HCT116 (cell line): ENCODE measurements around the gene HTRA3. TPM values are rescaled to one million over a fixed set of nuclear protein-coding genes. Genes with fewer than 3 reads are reported as not detected.

Experiments used
- ATAC-seq: fragments of 200-7000 bp; cut with Tn5 transposase; 2 replicates; pipeline ENCODE4 v1.9.1; 2020; ENCODE audit warnings: mild to moderate bottlenecking, moderate library complexity
- BruUV-seq: library from RNA; stranded (reverse); fragments of 400-500 nt; replicated peaks from 2 replicates; lab custom pipeline; 2021; lab: Mats Ljungman, UMichigan
- CTCF ChIA-PET: fragments of 300-600 bp; sonication (Branson Sonifier 250); formaldehyde crosslinking; loops from one replicate; lab custom pipeline; 2021; ENCODE audit warnings: antibody characterized with exemption; lab: Charles Lee
- POLR2A ChIA-PET: fragments of 300-600, 350-600 bp; sonication (Branson Sonifier 250); formaldehyde crosslinking; loops from one replicate; lab custom pipeline; 2021; ENCODE audit warnings: antibody characterized with exemption; lab: Charles Lee
- RAD21 ChIA-PET, 2 experiments: fragments of 300-600 bp; sonication (Branson Sonifier 250); formaldehyde crosslinking; loops; one replicate each; lab custom pipeline; 2023; ENCODE audit warnings: low total read pairs in 2 of 2; ENCODE audit not compliant: uncharacterized antibody in 2 of 2, unreplicated experiment in 2 of 2, low non-redundant PET in 1 of 2; lab: Charles Lee
- DNase-seq: peaks from one replicate; pipeline ENCODE4 v3.0.0-alpha.2; 2010; ENCODE audit warnings: low read depth, low spot score
- H2AFZ ChIP-seq: fragments of 200-600 bp; shearing (Covaris generic), sonication (generic); 2 replicates; pipeline ENCODE4 v1.6.1; 2017; ENCODE audit warnings: low read depth, mixed run types, mixed read lengths, antibody characterized with exemption, low read length; ENCODE audit not compliant: poor library complexity, severe bottlenecking
- H3K27ac ChIP-seq: 2 replicates; pipeline ENCODE4 v1.5.1; 2012; ENCODE audit warnings: low read depth, low read length
- H3K27me3 ChIP-seq: fragments of 200-600 bp; sonication (generic); 2 replicates; pipeline ENCODE4 v1.6.1; 2016; ENCODE audit warnings: mixed run types, low read length, mixed read lengths; ENCODE audit not compliant: insufficient read depth
- H3K36me3 ChIP-seq, 2 experiments: fragments of 200-500 bp in 1 of 2; fragments of 200-600 bp in 1 of 2; sonication (Bioruptor generic) in 1 of 2; sonication (generic) in 1 of 2; 2 replicates each; pipeline versions ENCODE4 v1.5.1 to v1.6.1; 2014 to 2016; ENCODE audit warnings: low read length in 2 of 2, inconsistent platforms in 1 of 2, mixed read lengths in 1 of 2, mixed run types in 1 of 2; ENCODE audit not compliant: insufficient read depth in 2 of 2, control insufficient read depth in 1 of 2
- H3K4me1 ChIP-seq, 2 experiments: fragments of 200-600 bp in 1 of 2; sonication (generic) in 1 of 2; 2 replicates each; pipeline versions ENCODE4 v1.5.1 to v1.6.1; 2012 to 2017; ENCODE audit warnings: low read length in 2 of 2, inconsistent platforms in 1 of 2, mild to moderate bottlenecking in 1 of 2, mixed read lengths in 1 of 2, mixed run types in 1 of 2, moderate library complexity in 1 of 2; ENCODE audit not compliant: insufficient read depth in 2 of 2, control insufficient read depth in 1 of 2
- H3K4me2 ChIP-seq: fragments of 200-600 bp; sonication (generic); 2 replicates; pipeline ENCODE4 v1.6.1; 2017; ENCODE audit warnings: mixed run types, low read length, mixed read lengths
- H3K4me3 ChIP-seq, 2 experiments: fragments of 200-600 bp in 1 of 2; sonication (generic) in 1 of 2; replicated peaks in 1 of 2; 2 replicates each; pipeline ENCODE4 v1.5.1; 2011 to 2016; ENCODE audit warnings: low read length in 2 of 2, control low read depth in 1 of 2, low read depth in 1 of 2, mild to moderate bottlenecking in 1 of 2, mixed read lengths in 1 of 2, mixed run types in 1 of 2
- H3K79me2 ChIP-seq: fragments of 200-600 bp; sonication (generic); 2 replicates; pipeline ENCODE4 v1.6.1; 2017; ENCODE audit warnings: mild to moderate bottlenecking, mixed run types, low read length, moderate library complexity, mixed read lengths; ENCODE audit not compliant: insufficient read depth
- H3K9ac ChIP-seq: fragments of 200-600 bp; sonication (generic); 2 replicates; pipeline ENCODE4 v1.6.1; 2016; ENCODE audit warnings: low read length, mixed read lengths
- H3K9me2 ChIP-seq: fragments of 200-600 bp; sonication (generic), shearing (Covaris generic); 2 replicates; pipeline ENCODE4 v1.6.1; 2017; ENCODE audit warnings: mixed run types, mild to moderate bottlenecking, moderate library complexity; ENCODE audit not compliant: insufficient read depth
- H3K9me3 ChIP-seq, 2 experiments: fragments of 200-500 bp in 1 of 2; fragments of 200-600 bp in 1 of 2; sonication (Bioruptor generic) in 1 of 2; sonication (generic) in 1 of 2; 2 replicates each; pipeline ENCODE4 v1.6.1; 2014 to 2017; ENCODE audit warnings: low read length in 2 of 2, mixed read lengths in 2 of 2, inconsistent platforms in 1 of 2, low read depth in 1 of 2, mild to moderate bottlenecking in 1 of 2, mixed run types in 1 of 2, moderate library complexity in 1 of 2; ENCODE audit not compliant: control insufficient read depth in 1 of 2, insufficient read depth in 1 of 2
- H4K20me1 ChIP-seq: fragments of 200-600 bp; sonication (generic), shearing (Covaris generic); 2 replicates; pipeline ENCODE4 v1.6.1; 2017; ENCODE audit warnings: mixed run types, mild to moderate bottlenecking, moderate library complexity; ENCODE audit not compliant: insufficient read depth
- CEBPB ChIP-seq: IDR thresholded peaks from 2 replicates; pipeline ENCODE4 v1.6.1; 2012; ENCODE audit warnings: low read depth
- ELF1 ChIP-seq: IDR thresholded peaks from 2 replicates; pipeline ENCODE4 v1.6.1; 2012; ENCODE audit warnings: low read depth, borderline replicate concordance
- JUND ChIP-seq: IDR thresholded peaks from 2 replicates; pipeline ENCODE4 v1.6.1; 2012
- TCF7L2 ChIP-seq: IDR thresholded peaks from 2 replicates; pipeline ENCODE4 v1.7.0; 2011; ENCODE audit warnings: borderline replicate concordance, inconsistent platforms; ENCODE audit not compliant: insufficient read depth, insufficient read length; ENCODE audit errors: extremely low read depth
- YY1 ChIP-seq: IDR thresholded peaks from 2 replicates; pipeline ENCODE4 v1.6.1; 2011; ENCODE audit warnings: low read length, low read depth, moderate library complexity, mild to moderate bottlenecking; ENCODE audit not compliant: insufficient replicate concordance; ENCODE audit errors: extremely low read depth
- ZNF274 ChIP-seq: fragments of 200-500 bp; sonication (Bioruptor generic); IDR thresholded peaks from 2 replicates; pipeline ENCODE4 v1.6.1; 2014; ENCODE audit warnings: mild to moderate bottlenecking, low read depth, low read length, inconsistent platforms
- intact Hi-C: fragments of 100-400 bp; cut with micrococcal nuclease; formaldehyde crosslinking; loops from 2 replicates; pipeline ENCODE4 v1.10.0; 2022
- total RNA-seq: library from RNA; stranded (reverse); gene quantifications from one replicate; pipeline ENCODE4 v1.2.1, GENCODE V29; 2021; ENCODE audit not compliant: unreplicated experiment
- TF ChIP-seq, protein P1 (sequence below): IDR thresholded peaks from 2 replicates; pipeline ENCODE4 v1.6.1; 2012; ENCODE audit warnings: low read depth
- TF ChIP-seq, protein P2 (sequence below): IDR thresholded peaks from 2 replicates; pipeline ENCODE4 v1.6.1; 2012

HTRA3 gene
- total RNA-seq, 1 experiment from 2014 or later: not detected

DNA sequence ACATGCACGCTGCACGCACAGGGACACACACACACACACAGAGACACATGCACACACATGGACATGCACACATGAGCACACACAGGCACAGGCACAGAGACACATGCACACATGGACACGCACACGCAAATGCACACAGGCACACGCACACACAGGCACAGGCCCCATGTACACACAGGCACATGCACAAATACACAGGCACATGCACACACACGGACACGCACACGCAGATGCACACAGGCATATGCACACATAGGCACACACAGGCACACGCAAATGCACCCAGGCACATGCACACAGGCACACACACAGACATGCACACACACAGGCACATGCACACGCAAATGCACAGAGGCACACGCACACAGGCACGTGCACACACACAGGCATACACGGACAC lies 30.3 kb upstream of the HTRA3 start:
- intact Hi-C loops: loop anchor here (2.0 kb wide), 1 partner anchor 62 kb away; no protein-coding TSS in a partner anchor
- no TSS peak for BruUV-seq
- RAD21 ChIA-PET: no interaction called here
- H3K4me2 ChIP-seq: no peak overlapping the region
- H3K79me2 ChIP-seq: no peaks in the 10 kb centered on the region
- TF ChIP-seq, protein P1, sequence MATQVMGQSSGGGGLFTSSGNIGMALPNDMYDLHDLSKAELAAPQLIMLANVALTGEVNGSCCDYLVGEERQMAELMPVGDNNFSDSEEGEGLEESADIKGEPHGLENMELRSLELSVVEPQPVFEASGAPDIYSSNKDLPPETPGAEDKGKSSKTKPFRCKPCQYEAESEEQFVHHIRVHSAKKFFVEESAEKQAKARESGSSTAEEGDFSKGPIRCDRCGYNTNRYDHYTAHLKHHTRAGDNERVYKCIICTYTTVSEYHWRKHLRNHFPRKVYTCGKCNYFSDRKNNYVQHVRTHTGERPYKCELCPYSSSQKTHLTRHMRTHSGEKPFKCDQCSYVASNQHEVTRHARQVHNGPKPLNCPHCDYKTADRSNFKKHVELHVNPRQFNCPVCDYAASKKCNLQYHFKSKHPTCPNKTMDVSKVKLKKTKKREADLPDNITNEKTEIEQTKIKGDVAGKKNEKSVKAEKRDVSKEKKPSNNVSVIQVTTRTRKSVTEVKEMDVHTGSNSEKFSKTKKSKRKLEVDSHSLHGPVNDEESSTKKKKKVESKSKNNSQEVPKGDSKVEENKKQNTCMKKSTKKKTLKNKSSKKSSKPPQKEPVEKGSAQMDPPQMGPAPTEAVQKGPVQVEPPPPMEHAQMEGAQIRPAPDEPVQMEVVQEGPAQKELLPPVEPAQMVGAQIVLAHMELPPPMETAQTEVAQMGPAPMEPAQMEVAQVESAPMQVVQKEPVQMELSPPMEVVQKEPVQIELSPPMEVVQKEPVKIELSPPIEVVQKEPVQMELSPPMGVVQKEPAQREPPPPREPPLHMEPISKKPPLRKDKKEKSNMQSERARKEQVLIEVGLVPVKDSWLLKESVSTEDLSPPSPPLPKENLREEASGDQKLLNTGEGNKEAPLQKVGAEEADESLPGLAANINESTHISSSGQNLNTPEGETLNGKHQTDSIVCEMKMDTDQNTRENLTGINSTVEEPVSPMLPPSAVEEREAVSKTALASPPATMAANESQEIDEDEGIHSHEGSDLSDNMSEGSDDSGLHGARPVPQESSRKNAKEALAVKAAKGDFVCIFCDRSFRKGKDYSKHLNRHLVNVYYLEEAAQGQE: no peak
- no peak for TF ChIP-seq YY1
- TF ChIP-seq CEBPB: no peak
- no peak for TF ChIP-seq JUND
- TF ChIP-seq ZNF274: no peak
- no peak for TF ChIP-seq ELF1
- TF ChIP-seq TCF7L2: no peak
- TF ChIP-seq, protein P2, sequence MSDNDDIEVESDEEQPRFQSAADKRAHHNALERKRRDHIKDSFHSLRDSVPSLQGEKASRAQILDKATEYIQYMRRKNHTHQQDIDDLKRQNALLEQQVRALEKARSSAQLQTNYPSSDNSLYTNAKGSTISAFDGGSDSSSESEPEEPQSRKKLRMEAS: no peak
- H3K27ac ChIP-seq: no peak overlapping the region
- POLR2A ChIA-PET: no interaction called here
- H2AFZ ChIP-seq: no peak overlapping the region
- H4K20me1 ChIP-seq: no peaks in the 10 kb centered on the region
- H3K36me3 ChIP-seq: no peaks in the 10 kb centered on the region
- no peak for ATAC-seq
- DNase-seq: no peak
- no peaks in the 10 kb centered on the region for H3K9me3 ChIP-seq
- H3K4me1 ChIP-seq: peaks cover 6 to 10% of the 10 kb centered on the region in 2 experiments; a peak in 3 of 4 replicates
- no peak overlapping the region for H3K4me3 ChIP-seq
- CTCF ChIA-PET: no interaction called here
- H3K9ac ChIP-seq: no peak overlapping the region
- H3K27me3 ChIP-seq: no peaks in the 10 kb centered on the region
- H3K9me2 ChIP-seq: no peaks in the 10 kb centered on the region
